Vagina (tissue), 2 donors: ENCODE measurements around the gene ATF7.

Source experiments
- CTCF ChIP-seq, 3 experiments: fragments of 450-650 bp in 2 of 3; fragments of 200-600 bp in 1 of 3; sonication (generic) in 1 of 3; IDR thresholded peaks; one replicate each; pipeline ENCODE4 v1.5.1; 2017 to 2019; ENCODE audit warnings: antibody characterized with exemption in 3 of 3, mild to moderate bottlenecking in 2 of 3, moderate library complexity in 2 of 3
- POLR2AphosphoS5 ChIP-seq, 2 donors: sonication (generic); formaldehyde crosslinking; IDR thresholded peaks; one replicate each; pipeline ENCODE4 v1.9.0; 2017; ENCODE audit warnings: antibody characterized with exemption in 2 of 2, mild to moderate bottlenecking in 2 of 2, low read depth in 1 of 2; ENCODE audit not compliant: insufficient read depth in 1 of 2

DNA sequence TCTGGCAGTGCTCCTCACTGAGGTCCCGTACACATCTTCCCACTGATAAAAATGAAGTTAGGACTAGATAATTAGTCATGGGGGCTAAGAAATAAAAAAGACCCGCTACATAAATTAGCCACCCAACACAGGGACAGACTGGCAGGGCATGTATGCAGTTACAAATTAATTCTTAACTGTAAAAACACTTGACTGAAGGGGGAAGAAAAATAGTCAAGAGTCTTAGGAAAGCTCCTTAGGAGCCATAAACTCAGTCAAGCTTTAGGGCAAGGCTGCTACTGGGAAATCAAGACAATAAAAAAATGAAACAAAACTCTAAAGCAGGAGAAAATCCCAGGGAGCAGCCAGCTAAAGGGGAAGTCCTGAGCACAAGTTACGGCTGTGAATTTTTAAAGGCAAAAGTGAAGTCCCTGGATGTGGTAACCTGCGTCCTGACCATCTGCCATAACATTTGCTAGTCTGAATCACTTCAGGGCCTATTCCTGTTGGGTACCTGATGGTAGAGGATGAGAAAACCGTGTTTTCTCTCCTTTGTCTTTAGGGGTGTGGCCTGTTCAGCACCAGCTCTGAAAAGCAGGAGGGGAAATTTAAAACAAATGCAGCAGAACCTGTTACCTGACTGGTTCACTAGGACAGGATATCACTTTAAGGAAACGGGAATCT, 111.4 kb downstream of the ATF7 start:
- TF ChIP-seq CTCF (IDR thresholded peaks at IDR 0.05) (no peak), POLR2AphosphoS5 (IDR thresholded peaks at IDR 0.05; ENCODE audit: insufficient read depth in 1 of 2, low read depth in 1 of 2) (no peak)
